Testis (tissue), 2 donors: ENCODE data around the gene IL1RAPL1.

Source experiments
- POLR2A ChIP-seq: fragments of 450-650 bp; IDR thresholded peaks from one replicate; pipeline ENCODE4 v1.6.1; 2017; ENCODE audit warnings: antibody characterized with exemption, mild to moderate bottlenecking, moderate library complexity
- TF ChIP-seq, protein P1 (sequence below), 3 experiments: fragments of 450-650 bp in 2 of 3; fragments of 200-600 bp in 1 of 3; sonication (generic) in 1 of 3; IDR thresholded peaks; one replicate each; pipeline ENCODE4 v1.5.1; 2016 to 2019; ENCODE audit warnings: antibody characterized with exemption in 3 of 3, mild to moderate bottlenecking in 2 of 3, moderate library complexity in 1 of 3

DNA sequence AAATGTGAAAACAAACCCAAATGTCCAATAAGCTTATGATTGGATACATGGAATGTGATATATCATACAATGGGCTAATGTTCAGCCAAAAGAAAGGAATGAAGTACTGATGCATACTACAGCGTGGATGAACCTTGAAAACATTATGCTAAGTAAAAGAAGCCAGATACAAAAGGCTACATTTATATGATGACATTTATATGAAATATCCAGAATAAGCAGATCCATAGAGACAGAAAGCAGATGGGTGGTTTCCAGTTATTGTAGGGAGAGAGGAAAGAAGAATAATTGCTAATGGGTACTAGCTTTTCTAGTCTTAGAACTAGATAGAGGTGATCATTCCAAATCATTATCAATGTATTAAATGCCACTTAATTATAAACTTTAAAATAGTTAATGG is 801.3 kb downstream of the IL1RAPL1 start:
- TF ChIP-seq, protein P1, sequence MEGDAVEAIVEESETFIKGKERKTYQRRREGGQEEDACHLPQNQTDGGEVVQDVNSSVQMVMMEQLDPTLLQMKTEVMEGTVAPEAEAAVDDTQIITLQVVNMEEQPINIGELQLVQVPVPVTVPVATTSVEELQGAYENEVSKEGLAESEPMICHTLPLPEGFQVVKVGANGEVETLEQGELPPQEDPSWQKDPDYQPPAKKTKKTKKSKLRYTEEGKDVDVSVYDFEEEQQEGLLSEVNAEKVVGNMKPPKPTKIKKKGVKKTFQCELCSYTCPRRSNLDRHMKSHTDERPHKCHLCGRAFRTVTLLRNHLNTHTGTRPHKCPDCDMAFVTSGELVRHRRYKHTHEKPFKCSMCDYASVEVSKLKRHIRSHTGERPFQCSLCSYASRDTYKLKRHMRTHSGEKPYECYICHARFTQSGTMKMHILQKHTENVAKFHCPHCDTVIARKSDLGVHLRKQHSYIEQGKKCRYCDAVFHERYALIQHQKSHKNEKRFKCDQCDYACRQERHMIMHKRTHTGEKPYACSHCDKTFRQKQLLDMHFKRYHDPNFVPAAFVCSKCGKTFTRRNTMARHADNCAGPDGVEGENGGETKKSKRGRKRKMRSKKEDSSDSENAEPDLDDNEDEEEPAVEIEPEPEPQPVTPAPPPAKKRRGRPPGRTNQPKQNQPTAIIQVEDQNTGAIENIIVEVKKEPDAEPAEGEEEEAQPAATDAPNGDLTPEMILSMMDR (IDR thresholded peaks at IDR 0.05), result no peak
- no peak for TF ChIP-seq POLR2A
